Esophagus squamous epithelium (tissue), 4 donors: ENCODE data around the gene PRRT1B.
"Not testable (repeated sequence)": the region's sequence is repeated elsewhere in the genome, so short reads cannot be mapped to it uniquely, and the experiment has no call there.

Experiments
- CTCF ChIP-seq, 6 experiments: fragments of 450-650 bp in 4 of 6; fragments of 200-600 bp in 2 of 6; sonication (generic) in 2 of 6; IDR thresholded peaks; one replicate each; pipeline ENCODE4 v1.5.1; 2016 to 2019; ENCODE audit warnings: antibody characterized with exemption in 6 of 6, mild to moderate bottlenecking in 4 of 6, moderate library complexity in 4 of 6
- POLR2A ChIP-seq, 4 donors: fragments of 450-650 bp; IDR thresholded peaks; one replicate each; pipeline ENCODE4 v1.6.1; 2017; ENCODE audit warnings: antibody characterized with exemption in 4 of 4, mild to moderate bottlenecking in 4 of 4, moderate library complexity in 3 of 4

- TF ChIP-seq CTCF, POLR2A (IDR thresholded peaks at IDR 0.05): not testable (repeated sequence)
Measured at GRCh38 chr9:131549186-131549585, 3.9 kb downstream of the PRRT1B start.
